H9 (cell line): ENCODE data around the gene RASIP1. TPM values are rescaled to one million over a fixed set of nuclear protein-coding genes. Genes with fewer than 3 reads are reported as not detected.

ENCODE experiments used
- DNase-seq: peaks from one replicate; pipeline ENCODE4 v3.0.0-alpha.2; 2017
- H2AFZ ChIP-seq: one replicate; pipeline ENCODE4 v1.6.1; 2013; ENCODE audit warnings: mild to moderate bottlenecking, low read length, control low read depth, moderate library complexity
- H2AK5ac ChIP-seq: 2 replicates; pipeline ENCODE4 v1.6.1; 2013; ENCODE audit warnings: low read length, control low read depth, mixed read lengths; ENCODE audit not compliant: insufficient read length
- H2BK120ac ChIP-seq: one replicate; pipeline ENCODE4 v1.6.1; 2013; ENCODE audit warnings: low read depth, mild to moderate bottlenecking, low read length, control low read depth, inconsistent platforms; ENCODE audit not compliant: poor library complexity, severe bottlenecking
- H2BK12ac ChIP-seq: 2 replicates; pipeline ENCODE4 v1.6.1; 2013; ENCODE audit warnings: low read length, control low read depth, mixed read lengths, low read depth; ENCODE audit not compliant: insufficient read length
- H2BK15ac ChIP-seq: 2 replicates; pipeline ENCODE4 v1.6.1; 2013; ENCODE audit warnings: low read depth, low read length, control low read depth
- H2BK20ac ChIP-seq: one replicate; pipeline ENCODE4 v1.6.1; 2013; ENCODE audit warnings: low read depth, mild to moderate bottlenecking, low read length, control low read depth, inconsistent platforms; ENCODE audit not compliant: poor library complexity, severe bottlenecking
- H2BK5ac ChIP-seq: 2 replicates; pipeline ENCODE4 v1.6.1; 2013; ENCODE audit warnings: low read length, control low read depth, mixed read lengths; ENCODE audit not compliant: insufficient read length
- H3K14ac ChIP-seq: 2 replicates; pipeline ENCODE4 v1.6.1; 2013; ENCODE audit warnings: low read length, control low read depth; ENCODE audit not compliant: insufficient read depth
- H3K18ac ChIP-seq: 2 replicates; pipeline ENCODE4 v1.6.1; 2013; ENCODE audit warnings: low read depth, mild to moderate bottlenecking, mixed read lengths, low read length, control low read depth; ENCODE audit not compliant: insufficient read length
- H3K23ac ChIP-seq: 2 replicates; pipeline ENCODE4 v1.6.1; 2013; ENCODE audit warnings: low read length, control low read depth, mixed read lengths, low read depth; ENCODE audit not compliant: insufficient read length
- H3K23me2 ChIP-seq: 2 replicates; pipeline ENCODE4 v1.6.1; 2013; ENCODE audit warnings: low read depth, mild to moderate bottlenecking, mixed read lengths, low read length, control low read depth; ENCODE audit not compliant: insufficient read length, poor library complexity, severe bottlenecking
- H3K27ac ChIP-seq: 2 replicates; pipeline ENCODE4 v1.5.1; 2013; ENCODE audit warnings: low read length, control low read depth, mixed read lengths, low read depth; ENCODE audit not compliant: insufficient read length
- H3K27me3 ChIP-seq: 2 replicates; pipeline ENCODE4 v1.6.1; 2013; ENCODE audit warnings: low read length, control low read depth, inconsistent platforms; ENCODE audit not compliant: insufficient read depth
- H3K4ac ChIP-seq: 2 replicates; pipeline ENCODE4 v1.6.1; 2013; ENCODE audit warnings: low read depth, mild to moderate bottlenecking, control low read depth, inconsistent platforms, low read length, moderate library complexity
- H3K4me1 ChIP-seq: 2 replicates; pipeline ENCODE4 v1.6.1; 2013; ENCODE audit warnings: low read length, control low read depth, inconsistent platforms; ENCODE audit not compliant: insufficient read depth
- H3K4me2 ChIP-seq: 2 replicates; pipeline ENCODE4 v1.6.1; 2013; ENCODE audit warnings: low read length, control low read depth, mixed read lengths; ENCODE audit not compliant: insufficient read length, insufficient read depth
- H3K56ac ChIP-seq: 2 replicates; pipeline ENCODE4 v1.6.1; 2013; ENCODE audit warnings: low read depth, mild to moderate bottlenecking, mixed read lengths, low read length, control low read depth; ENCODE audit not compliant: insufficient read length
- H3K79me1 ChIP-seq: 2 replicates; pipeline ENCODE4 v1.6.1; 2013; ENCODE audit warnings: low read depth, mild to moderate bottlenecking, moderate library complexity, low read length, control low read depth, inconsistent platforms; ENCODE audit not compliant: insufficient read depth, poor library complexity, severe bottlenecking
- H3K79me2 ChIP-seq: 2 replicates; pipeline ENCODE4 v1.6.1; 2013; ENCODE audit warnings: low read length, control low read depth, inconsistent platforms; ENCODE audit not compliant: insufficient read depth
- H3K9ac ChIP-seq: 2 replicates; pipeline ENCODE4 v1.6.1; 2013; ENCODE audit warnings: low read length, control low read depth, mixed read lengths; ENCODE audit not compliant: insufficient read length; ENCODE audit errors: extremely low read depth
- H3K9me3 ChIP-seq: one replicate; pipeline ENCODE4 v1.6.1; 2013; ENCODE audit warnings: low read depth, low read length, inconsistent platforms; ENCODE audit not compliant: control insufficient read depth
- H3T11ph ChIP-seq: one replicate; pipeline ENCODE4 v1.6.1; 2013; ENCODE audit warnings: mild to moderate bottlenecking, low read length, control low read depth, inconsistent platforms
- H4K20me1 ChIP-seq: one replicate; pipeline ENCODE4 v1.6.1; 2013; ENCODE audit not compliant: control insufficient read depth, insufficient read length, insufficient read depth
- H4K5ac ChIP-seq: 2 replicates; pipeline ENCODE4 v1.6.1; 2013; ENCODE audit warnings: low read depth, mild to moderate bottlenecking, mixed read lengths, low read length, control low read depth; ENCODE audit not compliant: insufficient read length
- H4K8ac ChIP-seq: replicated peaks from 2 replicates; pipeline ENCODE4 v1.6.1; 2013; ENCODE audit warnings: low read length, control low read depth, mixed read lengths, low read depth; ENCODE audit not compliant: insufficient read length
- H4K91ac ChIP-seq: 2 replicates; pipeline ENCODE4 v1.6.1; 2013; ENCODE audit warnings: low read depth, mild to moderate bottlenecking, moderate library complexity, mixed read lengths, low read length, control low read depth; ENCODE audit not compliant: insufficient read length
- H3K27ac Mint-ChIP-seq, 3 experiments: 2 replicates in 2 of 3; 3 replicates in 1 of 3; pipeline ENCODE4 v1.8.0; 2020 to 2021; ENCODE audit warnings: mixed read lengths in 3 of 3, mild to moderate bottlenecking in 1 of 3, moderate library complexity in 1 of 3
- H3K27me3 Mint-ChIP-seq: 2 replicates; pipeline ENCODE4 v1.8.0; 2021; ENCODE audit warnings: low read depth, mild to moderate bottlenecking, moderate library complexity, mixed read lengths
- H3K36me3 Mint-ChIP-seq, 3 experiments: 2 replicates in 2 of 3; 3 replicates in 1 of 3; pipeline ENCODE4 v1.8.0; 2020 to 2021; ENCODE audit warnings: low read depth in 3 of 3, mixed read lengths in 3 of 3; ENCODE audit not compliant: insufficient read depth in 1 of 3
- H3K4me1 Mint-ChIP-seq, 2 experiments: 2 replicates each; pipeline ENCODE4 v1.8.0; 2020; ENCODE audit warnings: mixed read lengths in 2 of 2
- H3K4me3 Mint-ChIP-seq, 2 experiments: 2 replicates in 1 of 2; 3 replicates in 1 of 2; pipeline ENCODE4 v1.8.0; 2020 to 2021; ENCODE audit warnings: mild to moderate bottlenecking in 2 of 2, mixed read lengths in 2 of 2, moderate library complexity in 1 of 2
- H3K9me3 Mint-ChIP-seq, 2 experiments: 2 replicates in 1 of 2; 3 replicates in 1 of 2; pipeline ENCODE4 v1.8.0; 2020; ENCODE audit warnings: mild to moderate bottlenecking in 2 of 2, mixed read lengths in 2 of 2, moderate library complexity in 1 of 2
- CTCF ChIP-seq: fragments of 200-600 bp; sonication (generic); conservative IDR thresholded peaks from 3 replicates; pipeline ENCODE4 v1.8.0; 2021; ENCODE audit warnings: antibody characterized with exemption, mild to moderate bottlenecking
- WGBS: extraction: QIAGEN DNeasy Blood & Tissue Kit; methylation state at CpG from one replicate; pipeline ENCODE4 v1.1.7; 2013; ENCODE audit warnings: missing lambda C conversion rate, low lambda C conversion rate, mixed read lengths; ENCODE audit not compliant: insufficient read length; ENCODE audit errors: extremely low coverage; 5-methylcytosine and 5-hydroxymethylcytosine counted together
- total RNA-seq: library from RNA; stranded (reverse); gene quantifications from 2 replicates; pipeline ENCODE4 v1.2.1, GENCODE V29; 2021

Gene RASIP1
- total RNA-seq, 1 experiment from 2014 or later: 2.4 TPM

- Histone ChIP-seq H3K79me1 (no peaks in the 10 kb centered on the region), H3K18ac (no peak within 1 kb of the TSS), H3K9ac (no peak within 1 kb of the TSS), H3K23me2 (no peaks in the 10 kb centered on the region), H3K56ac (no peak within 1 kb of the TSS), H3K14ac (no peak within 1 kb of the TSS; the same call in 1 of the 2 replicates), H3K79me2 (no peaks in the 10 kb centered on the region), H4K5ac (no peak within 1 kb of the TSS), H4K20me1 (peaks cover 2% of the 10 kb centered on the region), H3K4me2 (no peak within 1 kb of the TSS), H3K27me3 (no peaks in the 10 kb centered on the region), H2AK5ac (no peak within 1 kb of the TSS), H3K27ac (no peak within 1 kb of the TSS), H4K8ac (no peak within 1 kb of the TSS), H3T11ph (no peak within 1 kb of the TSS), H2BK15ac (no peak within 1 kb of the TSS), H4K91ac (no peak within 1 kb of the TSS), H3K4me1 (no peaks in the 10 kb centered on the region; the same call in 1 of the 2 replicates), H2AFZ (no peak within 1 kb of the TSS), H2BK12ac (no peak within 1 kb of the TSS), H2BK120ac (no peak within 1 kb of the TSS), H3K23ac (no peak within 1 kb of the TSS), H2BK20ac (no peak within 1 kb of the TSS), H3K4ac (no peak within 1 kb of the TSS), H3K9me3 (no peaks in the 10 kb centered on the region), H2BK5ac (no peak within 1 kb of the TSS)
- Mint-ChIP-seq H3K27me3 (peaks cover 6% of the 10 kb centered on the region), H3K4me3 (peak within 1 kb of the TSS; percentile 12 to 60; a peak in 4 of 5 replicates), H3K27ac (peak within 1 kb of the TSS in 1 of 3 experiments; percentile 76; a peak in 1 of 7 replicates), H3K4me1 (peaks cover 29 to 35% of the 10 kb centered on the region in 2 experiments), H3K9me3 (peaks cover 8 to 11% of the 10 kb centered on the region in 2 experiments), H3K36me3 (peaks cover 0 to 9% (median 7%) of the 10 kb centered on the region in 3 experiments; a peak in 5 of 7 replicates)
- no peak for DNase-seq
- WGBS: no CpG with 5 or more reads among the region's 25 CpGs
- no peak for TF ChIP-seq CTCF
Observed at GRCh38 chr19:48672994-48673393, 67.4 kb downstream of the RASIP1 start, which contains the start of gene NTN5. NTN5 (minus strand) TSS chr19:48673017; CDS start chr19:48670986, 2,031 bp downstream.
